NCI-H82 treated with DMSO at 0.1 percent for 48 hours (cell line): Measurements from ENCODE around the gene ARFGEF2.
"Not testable (repeated sequence)": the region's sequence is repeated elsewhere in the genome, so short reads cannot be mapped to it uniquely, and the experiment has no call there.

ENCODE experiments used
- DNase-seq: peaks from one replicate; lab custom pipeline; 2025; ENCODE audit not compliant: unreplicated experiment; lab: John Stamatoyannopoulos, UW

Gene ARFGEF2

GRCh38 chr20:48926821-48927220, 5.3 kb downstream of the ARFGEF2 start:
- DNase-seq = no peak

- DNase-seq = no peak
Observed at GRCh38 chr20:48928832-48929725, 7.6 kb downstream of the ARFGEF2 start.

- no peak for DNase-seq
Observed at GRCh38 chr20:48930035-48930434, 8.5 kb downstream of the ARFGEF2 start.

GRCh38 chr20:48930878-48931277, 9.4 kb downstream of the ARFGEF2 start:
- DNase-seq = no peak

GRCh38 chr20:48931527-48932374, 10.2 kb downstream of the ARFGEF2 start:
- no peak for DNase-seq

GRCh38 chr20:48932375-48932941, 10.9 kb downstream of the ARFGEF2 start:
- DNase-seq = no peak

- DNase-seq = no peak
Observed at GRCh38 chr20:48933017-48933766, 11.7 kb downstream of the ARFGEF2 start.

GRCh38 chr20:48934273-48934877, 12.9 kb downstream of the ARFGEF2 start:
- DNase-seq = not testable (repeated sequence)

- DNase-seq = not testable (repeated sequence)
Observed at GRCh38 chr20:48934966-48935365, 13.5 kb downstream of the ARFGEF2 start.

GRCh38 chr20:48936178-48936577, 14.7 kb downstream of the ARFGEF2 start:
- DNase-seq = not testable (repeated sequence)

- no peak for DNase-seq
Observed at GRCh38 chr20:48937674-48938073, 16.2 kb downstream of the ARFGEF2 start.

GRCh38 chr20:48938670-48939069, 17.2 kb downstream of the ARFGEF2 start:
- no peak for DNase-seq

GRCh38 chr20:48940170-48940569, 18.7 kb downstream of the ARFGEF2 start:
- no peak for DNase-seq

- no peak for DNase-seq
Observed at GRCh38 chr20:48941467-48941866, 20.0 kb downstream of the ARFGEF2 start.

- DNase-seq = no peak
Observed at GRCh38 chr20:48942730-48943129, 21.2 kb downstream of the ARFGEF2 start.

- DNase-seq = peak; percentile 65
Observed at GRCh38 chr20:48944663-48945297, 23.3 kb downstream of the ARFGEF2 start.

- no peak for DNase-seq
Observed at GRCh38 chr20:48945840-48946514, 24.5 kb downstream of the ARFGEF2 start.

- DNase-seq = no peak
Observed at GRCh38 chr20:48948612-48949011, 27.1 kb downstream of the ARFGEF2 start.
